ENCODE data around the gene OR1L6.

OR1L6 gene

DNA sequence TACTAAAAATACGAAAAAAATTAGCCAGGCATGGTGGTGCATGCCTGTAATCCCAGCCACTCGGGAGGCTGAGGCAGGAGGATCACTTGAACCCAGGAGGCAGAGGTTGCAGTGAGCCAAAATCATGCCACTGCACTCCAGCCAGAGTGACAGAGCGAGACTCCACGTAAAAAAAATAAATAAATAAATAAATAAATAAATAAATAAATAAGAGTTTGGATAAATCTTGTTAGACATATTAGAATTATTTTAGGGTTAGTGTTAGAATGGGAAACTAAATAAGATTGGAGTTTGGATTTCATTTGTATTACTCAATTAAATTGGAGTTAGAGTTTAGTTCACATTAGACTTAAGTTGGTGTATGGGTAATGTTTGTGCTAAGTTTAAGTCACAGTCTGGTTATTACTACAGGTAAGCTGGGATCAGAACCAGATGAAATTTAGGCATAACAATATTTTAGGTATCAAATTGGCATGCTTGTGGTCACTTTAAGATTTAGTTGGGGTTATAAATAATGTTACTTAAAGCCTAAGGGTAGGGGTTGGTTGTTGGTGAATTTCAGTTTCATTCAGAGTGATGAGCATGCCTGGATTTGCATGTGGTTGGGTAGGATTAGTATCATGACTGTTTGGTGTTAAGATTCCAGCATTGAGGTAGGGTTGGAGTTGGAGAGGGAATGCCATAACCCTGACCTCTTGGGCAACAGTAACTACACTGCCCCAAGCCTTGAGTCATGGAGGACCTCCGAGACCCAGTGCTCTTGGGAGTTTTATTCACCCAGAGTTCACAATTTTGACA lies 50.0 kb downstream of the OR1L6 start:
- DNase-seq (no peak), ATAC-seq (no peak)
- Mint-ChIP-seq H3K4me1 (no peaks in the 10 kb centered on the region), H3K27me3 (no peaks in the 10 kb centered on the region), H3K9me3 (no peaks in the 10 kb centered on the region), H3K4me3 (no peak overlapping the region), H3K27ac (peak overlapping the region in 1 of 2 donors; percentile 36)

DNA sequence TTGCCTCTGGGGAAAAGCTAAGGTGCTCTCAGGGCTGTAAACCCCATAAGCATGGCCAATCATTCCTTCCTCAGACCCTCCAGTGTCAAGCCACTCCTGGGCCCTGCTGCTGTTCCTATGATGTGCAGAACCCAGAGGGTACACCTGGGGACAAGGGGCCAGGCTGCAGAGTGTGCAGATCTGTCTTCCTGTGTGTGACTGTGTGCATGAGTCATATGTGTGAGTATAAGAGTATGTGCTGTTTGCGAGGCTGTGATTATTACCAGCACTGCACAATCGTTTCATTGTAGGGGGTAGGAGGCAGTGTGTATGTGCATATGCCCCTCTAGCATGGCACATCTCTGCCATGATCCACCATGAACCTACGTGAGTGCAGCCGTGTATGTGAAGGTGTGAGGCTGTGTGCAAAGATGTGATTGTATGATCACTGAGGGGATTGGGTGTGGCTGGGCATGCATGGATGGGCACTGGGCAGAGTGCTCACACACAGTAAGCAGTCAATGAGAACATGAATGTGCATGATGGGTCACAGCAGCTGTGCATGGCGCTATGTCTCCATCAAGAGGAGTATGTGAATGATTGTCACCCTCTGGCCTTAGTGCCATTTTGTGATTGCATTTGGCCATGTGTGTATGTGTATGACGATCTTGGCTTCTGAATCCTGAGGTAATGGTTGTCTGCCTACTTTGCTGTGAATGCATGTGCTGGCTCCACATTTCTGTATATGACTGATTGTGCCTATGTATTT lies 55.4 kb downstream of the OR1L6 start:
- Mint-ChIP-seq H3K4me1 (no peaks in the 10 kb centered on the region), H3K27ac (no peak overlapping the region), H3K27me3 (no peaks in the 10 kb centered on the region), H3K9me3 (no peaks in the 10 kb centered on the region), H3K4me3 (no peak overlapping the region)
- no peak for DNase-seq
- peak; percentile 35 for ATAC-seq
